Measurements from ENCODE around the gene CARMIL1. TPM values are rescaled to one million over a fixed set of nuclear protein-coding genes. Genes with fewer than 3 reads are reported as not detected.

The CARMIL1 gene
- total and polyA plus RNA-seq, 10 of the 15 experiments (the other 5 are each of a cell fraction or from before 2014, with no cell fraction given), result 6.4 to 18.1 (median 10.3) TPM

DNA sequence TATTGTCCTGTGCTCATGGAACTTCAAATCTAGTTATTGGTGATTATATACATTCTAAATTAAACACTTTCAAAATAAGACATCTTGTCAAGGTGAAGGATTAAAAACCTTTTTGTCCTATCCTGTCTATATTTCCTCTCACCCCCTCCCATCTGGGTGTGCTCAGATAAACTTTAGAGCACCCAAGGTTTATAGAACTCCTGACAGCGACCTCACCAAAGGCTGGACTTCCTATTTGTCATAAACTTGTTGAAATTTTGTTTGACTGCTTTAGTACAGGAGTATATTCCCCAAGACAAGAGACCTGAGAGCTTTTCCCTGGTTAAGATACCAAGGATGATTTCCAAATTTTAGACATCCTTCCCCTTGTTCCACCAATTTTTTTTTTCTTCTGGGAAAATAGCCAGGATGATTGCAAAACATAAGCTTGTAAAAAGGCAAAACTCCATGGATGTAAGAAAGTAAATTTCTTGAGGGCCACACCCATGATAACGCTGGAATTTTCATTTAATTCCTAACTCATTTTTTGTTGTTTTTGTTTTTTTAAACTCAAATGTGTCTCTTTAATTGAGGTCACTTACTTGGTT is 33.0 kb downstream of the CARMIL1 start:
- H3K4me1 ChIP-seq (ENCODE audit: control insufficient read depth, insufficient read depth, low read length), result no peaks in the 10 kb centered on the region
- H3K4me3 ChIP-seq, result no peak overlapping the region
- H3K36me3 ChIP-seq (ENCODE audit: control insufficient read depth in 2 of 2, insufficient read depth in 2 of 2, low read length in 1 of 2), result no peaks in the 10 kb centered on the region
- no peak overlapping the region for H3K4me2 ChIP-seq (ENCODE audit: control insufficient read depth, insufficient read depth)
- BruUV-seq (replicated peaks), result no TSS peak
- H3K9me3 ChIP-seq (replicated peaks; ENCODE audit: control insufficient read depth, insufficient read depth, low read length), result no peaks in the 10 kb centered on the region
- H3K27ac ChIP-seq (ENCODE audit: control insufficient read depth, insufficient read depth), result no peak overlapping the region
- ChIA-PET CTCF (interaction anchor here (0.9 to 3.2 kb wide), 6 partner anchors 28 to 244 kb away, joined by 3 to 12 read pairs (median 3); partner anchors contain the start of gene CARMIL1), RAD21 (ENCODE audit: unreplicated experiment) (interaction anchor here (0.6 to 2.4 kb wide), 7 partner anchors 13 to 178 kb away, joined by 3 to 9 read pairs (median 4); partner anchors contain the start of gene CARMIL1), SMC1A (ENCODE audit: uncharacterized antibody, unreplicated experiment) (interaction anchor here (0.8 to 2.0 kb wide), 8 partner anchors 12 to 184 kb away, joined by 3 to 5 read pairs (median 3); no protein-coding TSS in a partner anchor), POLR2A (interaction anchor here (1.5 kb wide), 1 partner anchor 16 kb away, joined by 11 read pairs; no protein-coding TSS in a partner anchor)
- 17% methylated on average over 2 of the region's 2 CpGs for WGBS (ENCODE audit: insufficient coverage, insufficient replicate concordance, low lambda C conversion rate, missing lambda C conversion rate)
- DNase-seq (ENCODE audit: low read depth, low spot score) (no peak), FAIRE-seq (no peak), ATAC-seq (no peak)
- H2AFZ ChIP-seq (ENCODE audit: control insufficient read depth, low read depth, low read length), result no peak overlapping the region
- H3K79me2 ChIP-seq (ENCODE audit: control insufficient read depth, insufficient read depth, low read length), result peaks cover 1% of the 10 kb centered on the region
- in situ Hi-C loops (cut with MboI), result no loop called here
- no peak for TF ChIP-seq CREB1 (IDR thresholded peaks at IDR 0.05; ENCODE audit: low read depth)
- TF ChIP-seq POU2F2 (IDR thresholded peaks at IDR 0.05; ENCODE audit: borderline replicate concordance, low read depth, low read length), result no peak
- no peak for TF ChIP-seq KAT2A (conservative IDR thresholded peaks at IDR 0.05; ENCODE audit: control insufficient read depth, low read depth, low read length)
- TF ChIP-seq EGR1 (IDR thresholded peaks at IDR 0.05; ENCODE audit: borderline replicate concordance in 1 of 2, low read depth in 2 of 2, low read length in 2 of 2), result no peak
- no peak for TF ChIP-seq CBX3 (IDR thresholded peaks at IDR 0.05; ENCODE audit: borderline replicate concordance, low read depth)
- no peak for TF ChIP-seq BHLHE40 (IDR thresholded peaks at IDR 0.05; ENCODE audit: borderline replicate concordance in 1 of 2, low read depth in 2 of 2, low read length in 1 of 2)
- H4K20me1 ChIP-seq (ENCODE audit: control insufficient read depth, insufficient read depth), result no peaks in the 10 kb centered on the region
- no peaks in the 10 kb centered on the region for H3K27me3 ChIP-seq (replicated peaks in 1 of 2; ENCODE audit: control insufficient read depth in 2 of 2, insufficient read depth in 2 of 2, low read length in 1 of 2)
- no peak overlapping the region for H3K9ac ChIP-seq (ENCODE audit: control insufficient read depth, insufficient read depth, low read length)
- intact Hi-C loops (cut with micrococcal nuclease; ENCODE audit: unreplicated experiment), result no loop called here
